IPS DF 4.7 (cell line): Measurements from ENCODE around the gene DPYD.

Experiments
- DNase-seq: peaks from one replicate; pipeline ENCODE4 v3.0.0-alpha.2; 2013; ENCODE audit warnings: low spot score; ENCODE audit errors: extremely low read depth

Gene DPYD

DNA sequence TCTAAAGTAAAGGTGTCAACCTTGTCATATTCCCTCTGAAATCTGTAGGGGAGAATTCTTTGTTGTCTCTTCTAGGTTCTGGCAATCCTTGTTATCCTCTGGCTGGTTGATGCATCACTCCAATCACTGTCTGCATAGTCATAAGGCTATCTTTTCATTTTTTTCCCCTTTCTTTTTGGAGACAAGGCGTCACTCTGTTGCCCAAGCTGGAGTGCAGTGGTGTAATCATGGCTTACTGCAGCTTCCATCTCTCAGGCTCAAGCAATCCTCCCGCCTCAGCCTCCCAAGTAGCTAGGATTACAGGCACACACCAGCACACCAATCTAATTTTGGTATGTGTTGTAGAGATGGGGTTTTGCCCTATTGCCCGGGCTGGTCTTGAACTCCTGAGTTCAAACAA is 12.9 kb downstream of the DPYD start:
- DNase-seq = no peak

DNA sequence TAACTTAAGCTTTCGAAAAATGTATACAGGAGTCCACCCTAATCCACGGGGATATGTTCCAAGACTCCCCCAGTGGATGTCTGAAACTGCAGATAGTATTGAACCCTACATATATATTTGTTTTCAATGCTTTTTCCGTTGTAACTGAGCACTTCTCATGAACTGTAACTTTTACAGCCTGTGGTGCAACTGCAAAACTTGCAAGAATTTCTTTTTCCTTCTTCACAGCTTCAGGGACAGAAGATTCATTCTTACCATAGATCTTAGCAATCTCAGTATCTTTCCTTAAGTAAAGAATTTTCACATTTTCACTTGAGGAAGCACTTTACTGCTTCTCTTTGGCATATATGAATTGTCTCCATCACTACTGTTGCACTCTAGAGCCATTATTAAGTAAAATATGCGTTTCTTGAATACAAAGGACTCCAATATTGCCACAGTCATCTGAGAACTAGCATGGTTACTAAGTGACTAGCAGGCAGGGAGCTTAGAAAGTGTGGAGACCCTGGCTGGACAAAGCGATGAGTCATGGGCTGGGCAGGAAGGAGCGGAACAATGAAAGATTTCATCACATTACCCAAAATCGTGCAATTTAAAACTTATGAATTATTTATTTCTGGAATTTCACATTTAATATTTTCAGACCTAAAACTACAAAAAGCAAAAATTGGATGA is 14.1 kb downstream of the DPYD start:
- DNase-seq = no peak

DNA sequence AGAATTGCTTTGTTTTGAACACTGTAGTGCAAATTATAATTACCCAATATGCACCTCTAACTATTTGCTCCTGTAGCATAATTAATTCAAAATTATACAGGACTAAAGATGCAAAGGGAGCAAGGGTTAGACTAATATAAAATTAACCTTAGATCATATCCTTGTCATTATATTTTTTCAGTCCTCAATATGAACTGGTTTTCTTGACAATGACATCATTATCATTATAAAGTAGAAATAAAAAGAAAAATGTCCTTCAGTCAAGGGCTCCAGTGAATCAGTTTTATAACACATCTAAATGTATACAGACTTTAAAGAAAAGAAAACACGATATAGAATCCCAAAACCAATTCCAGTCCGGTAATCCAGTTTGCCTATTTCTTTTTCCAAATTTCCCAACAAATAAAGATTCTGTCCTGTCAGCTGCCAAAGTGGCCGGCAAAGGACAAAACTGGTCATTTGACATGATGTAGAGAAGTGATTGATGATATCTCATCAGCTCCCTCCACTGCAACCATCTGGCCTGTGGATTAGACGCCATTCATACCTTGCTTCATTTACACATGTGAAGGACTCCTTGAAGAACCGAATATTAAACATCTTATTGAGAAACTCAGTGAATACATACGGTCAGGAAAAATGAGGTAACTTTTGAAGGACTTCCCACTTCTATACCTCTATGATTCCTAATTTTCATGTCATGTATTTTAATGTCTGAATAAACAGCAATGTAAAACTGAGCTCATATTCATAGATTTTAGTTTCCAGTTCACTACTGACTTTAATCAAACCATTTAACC is 15.5 kb downstream of the DPYD start:
- no peak for DNase-seq

DNA sequence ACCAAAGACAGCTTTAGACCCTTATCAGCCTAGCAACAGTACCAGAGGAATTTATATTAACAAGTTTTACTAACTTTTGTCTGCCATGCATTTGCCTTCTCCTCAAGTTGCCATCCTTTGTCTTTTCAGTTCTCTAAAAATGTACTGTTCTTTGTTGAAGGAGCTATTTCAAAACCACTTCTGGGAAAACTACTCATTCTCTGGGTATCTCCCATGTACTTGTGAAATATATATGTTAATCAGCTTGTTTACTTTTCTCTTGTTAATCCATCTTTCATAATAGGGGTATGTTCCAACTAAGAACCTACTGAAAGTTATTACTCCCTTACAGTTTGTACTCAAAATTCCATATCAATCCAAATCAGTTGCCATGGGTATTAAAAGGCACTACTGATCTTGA is 16.3 kb downstream of the DPYD start:
- no peak for DNase-seq

DNA sequence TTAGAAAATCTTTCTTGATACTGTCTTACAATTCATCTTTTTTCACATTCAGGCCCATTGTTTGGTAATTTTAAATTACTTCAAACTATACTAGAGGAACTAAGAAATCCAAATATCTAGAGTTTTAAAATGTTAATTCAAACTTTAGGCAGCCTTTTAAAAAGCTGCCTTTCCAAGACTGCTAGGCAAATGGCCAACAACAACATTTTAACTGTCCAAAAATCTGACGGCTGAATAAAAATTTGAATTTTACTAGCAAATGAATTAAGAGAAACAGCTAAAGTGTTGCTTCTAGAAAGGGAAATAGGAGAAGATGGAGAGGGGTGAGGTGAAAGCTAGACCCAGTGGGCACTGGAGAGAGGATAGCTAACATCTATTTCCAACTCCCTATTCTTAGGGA is 17.2 kb downstream of the DPYD start:
- no peak for DNase-seq

DNA sequence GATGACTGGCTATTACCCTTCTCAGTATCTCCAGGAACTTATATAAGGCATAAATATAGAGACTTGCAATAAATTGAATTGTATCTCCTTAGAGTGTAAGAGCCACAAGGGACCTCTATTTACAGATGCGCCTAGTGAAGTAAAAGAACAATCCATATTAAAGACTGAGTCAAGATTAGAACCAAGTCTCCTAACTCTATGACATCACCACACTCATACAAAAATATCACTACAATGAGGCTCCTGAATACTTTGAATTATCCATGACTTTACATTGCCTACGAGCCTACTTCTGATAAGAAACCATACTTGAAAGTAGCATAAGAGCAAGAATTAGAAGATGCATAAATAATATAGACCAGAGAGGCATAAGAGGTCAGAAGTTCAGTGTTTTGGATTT is 18.8 kb downstream of the DPYD start:
- no peak for DNase-seq

DNA sequence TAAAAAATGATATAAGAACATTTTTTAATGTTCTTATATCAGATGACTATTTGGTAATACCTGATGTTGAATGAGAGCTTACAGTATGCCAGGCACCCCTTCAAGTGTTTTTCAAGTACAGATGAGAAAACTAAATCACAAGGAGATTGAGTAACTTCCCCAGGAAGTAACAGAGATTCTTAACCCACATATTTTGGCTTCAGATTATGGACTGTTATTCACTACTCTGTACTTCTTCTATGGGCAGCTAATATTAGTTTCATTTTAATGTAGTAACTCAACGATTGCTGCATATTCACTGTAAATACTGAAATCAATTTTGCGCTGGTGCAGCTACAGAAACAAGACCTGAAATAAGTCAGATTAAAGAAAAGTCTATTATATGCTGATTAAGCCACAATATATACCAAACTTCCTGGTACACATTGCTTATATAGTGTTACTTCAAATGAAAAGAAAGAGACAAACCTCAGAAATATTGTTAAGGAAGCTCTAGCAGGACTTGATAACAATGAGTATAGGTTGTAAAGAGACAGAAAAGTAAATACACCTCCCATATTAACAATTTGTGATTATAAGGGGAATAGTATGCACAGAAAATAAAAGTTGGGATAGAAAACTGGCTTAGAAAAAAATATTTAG is 19.7 kb downstream of the DPYD start:
- no peak for DNase-seq

DNA sequence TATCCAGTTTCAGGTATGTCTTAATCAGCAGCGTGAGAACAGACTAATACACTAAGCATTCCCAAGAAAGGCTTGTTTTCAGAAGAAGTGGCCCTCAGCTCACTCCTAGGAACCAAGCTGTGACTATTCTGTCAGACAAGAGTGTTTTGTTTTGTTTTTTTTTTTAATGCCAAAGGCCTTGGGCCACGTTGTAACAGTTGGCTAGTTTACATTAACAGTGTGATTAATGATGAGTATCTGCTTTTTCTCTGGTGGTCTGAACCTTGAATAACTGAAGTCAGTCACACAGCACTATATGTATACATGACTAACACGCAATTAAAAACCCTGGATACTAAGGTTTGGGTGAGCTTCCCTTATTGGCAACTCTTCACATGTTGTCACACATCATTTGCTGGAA is 21.9 kb downstream of the DPYD start:
- no peak for DNase-seq

DNA sequence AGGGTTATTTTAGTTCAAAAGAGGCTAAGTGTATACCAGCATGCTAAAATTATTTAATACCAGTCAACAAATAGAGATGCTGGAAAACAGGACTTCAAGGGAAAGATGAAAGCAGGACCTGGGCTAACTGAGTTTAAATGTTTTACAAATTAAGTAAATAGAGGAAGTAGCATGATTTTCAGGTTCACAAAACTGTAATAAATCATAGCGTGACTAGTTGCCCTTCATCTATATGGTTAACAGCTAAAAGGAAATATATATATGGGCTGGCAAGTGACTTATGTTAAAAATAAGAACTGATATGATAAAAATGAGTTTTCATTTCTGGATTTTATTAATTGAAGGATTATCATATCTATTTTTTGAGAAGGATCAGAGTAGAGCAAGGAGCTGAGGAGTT is 25.6 kb downstream of the DPYD start:
- no peak for DNase-seq

DNA sequence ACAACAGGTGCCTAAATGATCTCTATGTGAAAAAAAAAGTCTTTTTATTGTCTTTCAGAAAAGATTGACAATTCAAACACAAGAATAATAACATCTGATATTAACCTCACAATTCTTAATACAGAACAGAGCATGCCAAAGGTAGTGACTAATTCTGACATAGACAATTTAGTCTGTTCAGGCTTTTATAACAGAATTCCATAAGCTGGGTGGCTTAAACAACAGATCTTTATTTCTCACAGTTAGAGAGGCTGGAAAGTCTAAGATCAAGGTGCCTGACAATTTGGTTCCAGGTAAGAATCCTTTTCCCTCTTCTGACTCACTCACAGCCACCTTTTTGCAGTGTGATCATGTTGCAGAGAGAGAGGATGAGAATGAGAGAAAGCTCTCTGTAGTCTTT is 27.0 kb downstream of the DPYD start:
- no peak for DNase-seq

DNA sequence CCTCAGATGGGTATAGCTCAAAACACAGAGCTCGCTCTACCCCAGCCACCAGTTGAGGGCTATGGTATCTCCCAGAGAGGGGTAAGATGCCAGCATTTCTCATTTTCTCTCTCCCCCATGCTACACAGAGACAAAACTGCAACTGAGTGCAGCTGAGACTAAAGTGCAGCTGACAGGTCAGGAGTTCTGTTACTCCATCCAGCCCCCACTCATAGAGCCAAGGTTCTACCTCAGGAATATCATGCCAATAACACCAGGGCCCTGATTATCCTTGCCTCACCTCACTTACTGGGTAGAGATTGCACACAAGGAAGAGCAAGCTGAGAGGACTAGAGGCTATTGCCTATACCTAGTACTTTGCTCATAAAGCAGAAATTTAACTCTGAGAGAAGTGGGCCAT is 34.6 kb downstream of the DPYD start:
- DNase-seq = no peak

DNA sequence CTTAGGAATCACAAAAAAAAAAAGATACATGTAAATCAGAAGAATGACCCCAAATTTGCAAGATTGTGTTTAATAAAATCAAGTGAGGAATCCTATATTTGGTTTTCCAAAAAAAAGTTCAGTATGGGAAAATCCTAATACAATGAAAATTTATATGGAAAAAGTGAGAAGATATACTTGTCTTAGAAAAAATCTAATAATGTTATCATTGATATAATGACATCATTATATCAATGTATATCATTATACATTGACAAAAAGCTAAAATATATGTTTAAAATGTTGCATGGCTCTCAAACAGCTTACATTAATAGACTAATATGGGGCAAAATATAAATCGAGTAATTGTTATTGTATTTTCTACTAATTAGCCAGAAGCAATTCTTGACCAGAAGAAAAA is 37.0 kb downstream of the DPYD start:
- no peak for DNase-seq

DNA sequence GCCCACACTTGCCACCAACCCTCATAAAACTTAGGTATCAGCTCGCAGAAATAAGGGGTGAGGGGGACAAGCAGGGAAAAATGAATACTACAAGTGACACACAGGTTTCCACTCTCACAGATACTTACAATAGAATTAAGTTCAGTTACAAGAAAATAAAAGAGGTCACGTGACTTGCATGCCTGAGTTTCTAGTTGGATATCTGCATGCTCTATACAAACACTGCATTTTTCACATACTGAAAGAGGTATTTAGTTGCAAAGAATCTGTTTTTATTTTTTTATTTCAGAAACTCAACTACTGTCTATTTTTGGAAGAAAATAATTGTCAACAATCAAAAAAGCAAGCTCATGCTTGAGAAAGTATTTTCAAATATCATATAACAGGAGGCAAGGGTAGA is 43.5 kb downstream of the DPYD start:
- DNase-seq = no peak

DNA sequence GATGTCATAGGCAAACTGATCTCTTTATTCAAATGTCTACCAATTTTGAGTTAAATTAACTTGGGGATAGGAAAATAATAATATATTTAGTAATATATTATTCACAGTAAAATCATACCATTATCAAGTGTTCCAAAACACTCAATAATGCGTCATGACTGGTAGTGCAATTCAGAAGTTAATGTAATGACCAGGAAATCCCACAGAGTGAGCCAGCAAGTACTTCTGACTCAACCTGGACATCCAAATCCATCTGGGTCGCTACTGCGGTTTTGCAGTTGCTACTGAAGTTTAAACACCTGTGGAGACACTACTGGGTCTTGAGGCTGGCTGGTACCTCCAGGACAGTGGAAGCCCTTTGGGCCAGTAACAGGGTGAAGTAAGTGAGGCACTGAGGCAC is 44.8 kb downstream of the DPYD start:
- DNase-seq = no peak

DNA sequence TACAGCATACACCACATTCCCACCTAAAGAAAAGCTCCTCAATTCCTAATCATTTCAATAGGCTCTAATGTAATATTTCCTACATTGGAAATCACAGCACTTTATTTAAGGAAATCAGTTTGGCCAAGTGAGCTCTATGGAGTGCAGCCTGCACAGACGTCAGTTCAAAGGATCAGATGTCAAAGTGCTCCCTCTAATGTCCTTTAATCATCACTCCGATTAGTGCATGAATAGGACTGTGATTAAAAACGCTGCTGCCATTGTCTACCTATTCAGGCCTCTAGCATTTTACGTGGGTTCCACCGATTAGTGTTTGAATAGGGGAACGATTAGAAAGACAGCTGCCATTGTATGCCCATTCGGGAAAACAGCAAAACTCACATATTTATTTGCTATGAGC is 50.2 kb downstream of the DPYD start:
- no peak for DNase-seq

DNA sequence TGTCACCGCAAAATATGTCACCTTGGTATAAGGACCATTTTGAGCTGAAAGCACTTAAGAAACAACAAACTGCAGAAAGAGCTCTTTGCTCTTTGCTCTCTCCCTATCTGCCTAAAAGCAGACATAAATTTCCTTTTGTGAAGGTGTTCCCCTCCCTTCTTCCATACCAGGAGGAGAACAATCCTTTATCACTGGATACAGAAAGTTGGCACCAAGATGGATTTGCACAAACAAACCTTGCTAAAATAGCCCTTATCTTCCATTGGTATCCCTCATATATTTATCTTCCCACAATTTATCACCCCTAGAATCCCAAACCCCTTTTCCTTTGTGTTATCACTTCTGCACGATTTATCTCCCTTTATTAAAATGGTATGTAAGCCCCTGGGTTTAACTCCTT is 51.4 kb downstream of the DPYD start:
- DNase-seq = no peak

DNA sequence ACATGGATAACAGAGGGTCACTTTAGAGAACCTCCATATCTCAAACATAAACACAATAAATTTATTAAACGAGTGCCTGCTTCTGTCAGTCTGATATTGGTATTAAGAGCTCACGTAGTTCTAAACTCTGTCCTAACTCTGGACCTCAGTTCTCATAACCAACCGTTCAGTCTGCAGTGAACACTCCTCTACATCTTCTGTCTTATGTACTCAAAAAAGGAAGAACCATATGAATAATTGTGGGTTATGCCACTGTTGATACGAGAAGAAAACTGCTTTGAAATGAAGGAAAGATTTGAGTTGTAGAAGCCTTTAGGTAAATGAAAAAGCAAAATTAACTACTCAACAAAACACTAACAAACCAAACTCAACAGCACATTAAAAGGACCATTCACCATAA is 53.7 kb downstream of the DPYD start:
- no peak for DNase-seq

DNA sequence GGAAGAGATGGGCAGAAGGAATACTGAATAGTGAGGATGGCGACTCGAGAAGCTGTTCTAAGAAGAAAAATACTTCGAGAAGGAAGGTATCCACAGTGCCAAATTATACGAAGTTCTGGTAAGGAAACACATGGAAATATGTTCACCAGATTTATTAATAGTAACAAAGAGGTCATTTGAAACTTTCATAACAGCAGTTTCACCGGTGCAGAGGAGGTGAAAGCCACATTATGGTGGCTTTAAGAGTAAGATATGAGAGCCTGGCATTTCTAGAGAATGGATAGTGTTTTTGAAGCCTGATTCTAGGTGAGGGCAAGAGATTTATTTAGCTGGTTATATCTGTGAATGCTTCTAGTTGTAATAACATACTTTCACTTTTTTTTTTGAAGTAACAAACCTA is 56.2 kb downstream of the DPYD start:
- DNase-seq = no peak

DNA sequence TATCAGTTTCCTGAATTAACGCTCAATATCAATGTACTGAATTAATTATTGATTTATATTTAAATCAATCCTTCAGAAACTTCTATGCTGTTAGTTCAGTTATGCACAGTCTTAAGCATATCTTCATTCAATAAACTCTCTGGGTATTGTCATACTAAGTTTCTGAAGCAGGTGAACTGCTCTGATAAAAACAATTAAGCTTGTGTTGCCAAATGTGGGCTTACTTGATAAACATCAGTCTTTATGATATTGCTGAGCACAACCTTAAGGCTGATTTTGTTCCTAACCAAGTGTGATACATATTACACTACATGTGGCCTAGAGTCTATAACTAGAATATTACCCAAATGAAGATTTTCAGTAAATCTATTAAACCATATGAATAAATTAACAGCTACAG is 67.6 kb downstream of the DPYD start:
- DNase-seq = no peak

DNA sequence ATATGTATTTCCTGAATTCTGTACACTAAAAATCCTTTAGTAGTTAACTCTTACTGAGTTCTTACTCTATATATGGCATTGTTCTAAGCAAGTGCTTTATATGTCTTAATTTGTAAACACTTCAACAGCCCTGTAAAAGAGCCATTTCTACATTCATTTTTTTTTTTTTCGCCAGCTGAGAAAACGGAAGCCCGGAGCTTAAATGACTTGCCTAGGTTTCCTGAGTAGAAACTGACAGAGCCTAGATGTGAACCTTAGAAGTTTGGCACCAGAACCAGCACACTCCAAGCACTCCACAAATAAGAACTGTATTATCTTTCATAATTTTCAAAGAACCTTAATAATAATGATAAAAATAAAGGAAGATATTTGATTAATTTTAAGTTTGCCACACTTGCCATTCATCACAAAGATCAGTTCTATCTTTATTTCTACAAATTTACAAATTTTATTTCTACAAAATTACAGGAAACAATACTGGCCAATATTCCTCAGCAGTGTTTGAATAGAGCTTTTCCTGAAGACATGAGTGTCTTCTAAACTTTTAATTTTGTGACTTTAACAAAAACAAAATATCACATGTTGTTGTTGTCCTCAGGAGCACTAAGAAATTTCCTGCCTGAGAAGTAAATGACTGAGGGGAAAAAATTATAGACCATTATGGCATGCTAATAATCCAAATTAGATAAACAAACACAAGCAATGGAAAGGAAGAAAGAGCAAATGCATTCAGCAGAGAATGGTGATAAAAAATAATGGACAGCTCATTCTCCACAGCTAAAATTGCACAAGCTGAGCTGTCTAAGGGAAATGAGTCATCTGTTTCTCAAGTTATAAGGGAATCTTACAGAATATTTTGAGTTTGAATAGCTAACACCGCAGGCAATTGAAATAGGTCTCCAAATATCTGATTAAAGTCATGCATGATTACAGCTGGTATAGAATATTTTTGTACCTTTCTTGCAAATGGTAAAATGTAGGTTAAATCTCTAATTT is 71.2 kb downstream of the DPYD start:
- DNase-seq = no peak

DNA sequence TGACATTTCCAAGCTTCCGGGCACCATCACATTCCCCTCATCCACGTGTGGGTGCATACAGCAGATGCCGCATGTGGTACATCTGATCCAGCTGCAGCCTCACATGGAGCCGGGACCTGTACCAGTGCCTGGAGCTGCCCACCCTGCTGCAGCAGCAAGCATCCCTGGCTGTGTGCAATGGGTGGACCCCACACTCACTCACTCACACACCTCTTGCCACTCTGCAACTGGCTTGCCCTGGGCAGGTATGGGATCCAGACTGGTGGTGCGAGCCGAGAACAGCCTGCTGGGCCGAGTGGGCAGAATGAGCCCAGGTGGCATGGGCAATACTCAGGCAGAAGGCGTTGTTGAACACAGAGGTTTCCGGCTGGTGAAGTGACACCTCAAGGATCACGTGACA is 75.0 kb downstream of the DPYD start:
- no peak for DNase-seq
